HG03108 (cell line): ENCODE results near the gene TMEM132C.
"Not testable (repeated sequence)": the region's sequence is repeated elsewhere in the genome, so short reads cannot be mapped to it uniquely, and the experiment has no call there.

Source experiments
- ATAC-seq: cut with Tn5 transposase; IDR thresholded peaks from one replicate; pipeline ENCODE4 v1.9.1; 2021; ENCODE audit warnings: moderate library complexity; ENCODE audit not compliant: unreplicated experiment

Gene TMEM132C

GRCh38 chr12:128603573-128604115 lies 336.7 kb downstream of the TMEM132C start:
- ATAC-seq = no peak

- ATAC-seq = not testable (repeated sequence)
These were observed 337.2 kb downstream of the TMEM132C start for GRCh38 chr12:128604219-128604618.

- no peak for ATAC-seq
These were observed 339.1 kb downstream of the TMEM132C start for GRCh38 chr12:128606051-128606450.

GRCh38 chr12:128606538-128606937 lies 339.6 kb downstream of the TMEM132C start:
- no peak for ATAC-seq

- no peak for ATAC-seq
These were observed 340.0 kb downstream of the TMEM132C start for GRCh38 chr12:128606970-128607369.

GRCh38 chr12:128607641-128608040 lies 340.7 kb downstream of the TMEM132C start:
- no peak for ATAC-seq

GRCh38 chr12:128609861-128610260 lies 342.9 kb downstream of the TMEM132C start:
- no peak for ATAC-seq

GRCh38 chr12:128611736-128612135 lies 344.8 kb downstream of the TMEM132C start:
- no peak for ATAC-seq

GRCh38 chr12:128612150-128612850 lies 345.3 kb downstream of the TMEM132C start:
- ATAC-seq = no peak

- ATAC-seq = no peak
These were observed 347.0 kb downstream of the TMEM132C start for GRCh38 chr12:128613837-128614590.

- no peak for ATAC-seq
These were observed 350.4 kb downstream of the TMEM132C start for GRCh38 chr12:128617304-128617833.

GRCh38 chr12:128619263-128619662 lies 352.3 kb downstream of the TMEM132C start:
- no peak for ATAC-seq

- no peak for ATAC-seq
These were observed 354.3 kb downstream of the TMEM132C start for GRCh38 chr12:128621304-128621703.

GRCh38 chr12:128623748-128624147 lies 356.8 kb downstream of the TMEM132C start:
- ATAC-seq = no peak

- no peak for ATAC-seq
These were observed 359.9 kb downstream of the TMEM132C start for GRCh38 chr12:128626808-128627320.

GRCh38 chr12:128627659-128628058 lies 360.7 kb downstream of the TMEM132C start:
- ATAC-seq = no peak

GRCh38 chr12:128629979-128630378 lies 363.0 kb downstream of the TMEM132C start:
- no peak for ATAC-seq

GRCh38 chr12:128637642-128638606 lies 371.0 kb downstream of the TMEM132C start:
- ATAC-seq = peak; percentile 96

- ATAC-seq = no peak
These were observed 372.1 kb downstream of the TMEM132C start for GRCh38 chr12:128639089-128639488.

- ATAC-seq = no peak
These were observed 376.2 kb downstream of the TMEM132C start for GRCh38 chr12:128643155-128643554.
